Globus pallidus (tissue), 1 donor: ENCODE measurements around the gene ANP32A.
A peak's percentile ranks its signal among the peaks of the same experiment; 100 is the strongest.

Experiments
- DNase-seq: peaks from one replicate; pipeline ENCODE4 v3.0.0-alpha.2; 2015; ENCODE audit warnings: low spot score

Gene ANP32A

GRCh38 chr15:68819495-68820294 is 1.0 kb downstream of the ANP32A start:
- peak; percentile 72 for DNase-seq

- peak; percentile 73 for DNase-seq
Measured at GRCh38 chr15:68818769-68819494, 1.8 kb downstream of the ANP32A start.

GRCh38 chr15:68818066-68818768 is 2.5 kb downstream of the ANP32A start:
- peak; percentile 76 for DNase-seq

GRCh38 chr15:68817304-68818065 is 3.2 kb downstream of the ANP32A start:
- DNase-seq = peak; percentile 76

- DNase-seq = no peak
Measured at GRCh38 chr15:68816795-68817303, 3.8 kb downstream of the ANP32A start.

- no peak for DNase-seq
Measured at GRCh38 chr15:68816158-68816557, 4.5 kb downstream of the ANP32A start.

- DNase-seq = no peak
Measured at GRCh38 chr15:68815598-68815997, 5.1 kb downstream of the ANP32A start.

- no peak for DNase-seq
Measured at GRCh38 chr15:68814596-68814995, 6.1 kb downstream of the ANP32A start.

GRCh38 chr15:68812597-68813431 is 7.9 kb downstream of the ANP32A start:
- no peak for DNase-seq

- no peak for DNase-seq
Measured at GRCh38 chr15:68812069-68812468, 8.6 kb downstream of the ANP32A start.

GRCh38 chr15:68809517-68809916 is 11.2 kb downstream of the ANP32A start:
- DNase-seq = no peak

- no peak for DNase-seq
Measured at GRCh38 chr15:68808770-68809169, 11.9 kb downstream of the ANP32A start.

GRCh38 chr15:68808091-68808490 is 12.6 kb downstream of the ANP32A start:
- no peak for DNase-seq

GRCh38 chr15:68807249-68807648 is 13.4 kb downstream of the ANP32A start:
- DNase-seq = no peak

GRCh38 chr15:68806220-68807060 is 14.3 kb downstream of the ANP32A start:
- peak; percentile 92 for DNase-seq

- DNase-seq = no peak
Measured at GRCh38 chr15:68802373-68802772, 18.3 kb downstream of the ANP32A start.

- no peak for DNase-seq
Measured at GRCh38 chr15:68801572-68802148, 19.0 kb downstream of the ANP32A start.

GRCh38 chr15:68800875-68801274 is 19.8 kb downstream of the ANP32A start:
- DNase-seq = no peak

GRCh38 chr15:68798346-68799094 is 22.2 kb downstream of the ANP32A start:
- no peak for DNase-seq
